HG02763 (cell line): ENCODE results near the gene NR3C2.
"Not testable (repeated sequence)": the region's sequence is repeated elsewhere in the genome, so short reads cannot be mapped to it uniquely, and the experiment has no call there.

Experiments
- ATAC-seq: cut with Tn5 transposase; IDR thresholded peaks from one replicate; pipeline ENCODE4 v1.9.1; 2021; ENCODE audit warnings: mild to moderate bottlenecking, moderate library complexity; ENCODE audit not compliant: unreplicated experiment

Gene NR3C2

DNA sequence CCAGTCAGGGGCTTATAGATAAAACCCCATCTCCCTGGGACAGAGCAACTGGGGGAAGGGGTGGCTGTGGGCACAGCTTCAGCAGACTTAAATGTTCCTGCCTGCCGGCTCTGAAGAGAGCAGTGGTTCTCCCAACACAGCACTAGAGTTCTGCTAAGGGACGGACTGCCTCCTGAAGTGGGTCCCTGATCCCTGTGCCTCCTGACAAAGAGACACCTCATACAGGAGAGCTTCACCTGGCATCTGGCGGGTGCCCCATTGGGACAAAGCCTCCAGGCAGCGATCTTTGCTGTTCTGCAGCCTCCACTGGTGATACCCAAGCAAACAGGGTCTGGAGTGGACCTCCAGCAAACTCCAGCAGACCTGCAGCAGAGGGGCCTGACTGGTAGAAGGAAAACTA, 359.1 kb downstream of the NR3C2 start:
- ATAC-seq: not testable (repeated sequence)

DNA sequence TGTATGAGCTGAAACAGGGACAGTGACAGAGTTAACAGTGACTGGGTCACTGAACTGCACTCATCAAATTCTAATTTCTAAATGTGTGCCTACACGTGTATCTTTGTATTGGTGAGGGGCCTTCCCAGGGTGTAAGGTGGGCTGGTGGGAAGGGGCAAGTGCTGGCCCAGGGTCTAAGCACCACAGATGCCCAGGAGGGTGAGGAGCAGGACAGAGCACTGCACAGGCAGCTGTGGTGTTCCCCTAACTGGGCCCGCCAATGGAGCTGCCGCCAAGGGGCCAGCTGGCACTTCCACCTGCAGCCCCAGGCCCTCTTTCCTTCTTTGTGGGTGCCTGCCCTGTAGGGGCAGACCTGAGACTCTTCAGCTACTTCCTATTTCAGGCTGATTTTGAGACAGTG, 360.5 kb downstream of the NR3C2 start:
- ATAC-seq: no peak

DNA sequence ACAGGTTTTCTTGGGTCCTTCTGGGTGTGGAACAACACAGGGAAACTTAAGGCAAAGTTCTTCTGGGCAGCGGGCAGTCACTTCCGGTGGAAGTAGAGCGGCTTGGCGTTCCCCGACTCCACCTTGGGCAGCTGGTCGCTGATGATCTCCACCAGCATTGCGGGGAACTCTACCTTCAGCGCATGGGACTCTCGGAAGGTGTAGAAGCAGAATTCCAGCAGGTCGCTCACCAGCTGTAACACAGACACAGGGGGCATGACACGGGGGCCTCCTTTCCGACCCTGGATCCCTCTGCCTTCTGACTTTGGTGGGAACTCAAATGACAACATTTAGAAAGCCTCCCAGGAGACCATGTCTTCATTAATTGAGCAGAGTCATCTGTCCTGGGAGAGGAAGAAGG, 360.9 kb downstream of the NR3C2 start:
- ATAC-seq: no peak

DNA sequence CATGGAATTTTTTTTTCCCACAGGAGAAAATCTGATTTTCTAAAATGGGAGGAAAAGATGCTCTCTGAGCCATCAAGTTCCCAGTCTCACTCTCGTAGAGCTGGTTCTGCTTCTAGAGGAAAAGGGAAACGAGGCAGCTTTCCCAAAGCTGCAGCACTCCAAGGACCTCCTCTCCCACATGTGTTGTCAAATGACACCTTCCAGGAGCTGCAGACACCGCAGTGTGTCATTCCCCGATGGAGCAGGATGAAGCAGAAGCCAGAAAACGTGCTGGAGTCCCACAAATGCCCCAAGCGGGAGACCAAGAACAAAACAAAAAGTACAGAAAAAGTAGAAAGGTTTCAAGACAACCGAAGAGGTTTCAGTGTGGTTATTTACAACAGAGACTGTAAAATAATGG, 362.3 kb downstream of the NR3C2 start:
- no peak for ATAC-seq

- no peak for ATAC-seq
These were observed 364.2 kb downstream of the NR3C2 start for GRCh38 chr4:148078061-148078460.

DNA sequence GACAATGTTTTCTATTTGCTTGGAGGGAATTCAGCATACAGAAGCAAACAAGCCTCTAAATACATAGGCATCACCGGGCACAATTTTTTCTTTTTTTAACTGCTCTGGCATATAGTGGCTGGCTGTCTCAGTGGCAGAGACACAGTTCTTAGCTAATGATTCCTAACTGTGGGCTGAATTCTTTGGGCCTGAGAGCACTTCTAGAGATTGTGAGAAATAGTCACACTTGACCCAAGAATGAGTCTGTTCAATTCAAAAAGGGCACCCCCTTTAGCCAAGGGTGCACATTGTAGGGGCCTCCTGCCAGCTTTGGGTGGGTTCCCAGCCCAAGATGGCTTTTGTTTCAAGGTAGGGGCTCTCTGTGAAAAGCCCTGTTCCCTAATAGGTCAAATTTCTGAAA, 364.6 kb downstream of the NR3C2 start:
- no peak for ATAC-seq

GRCh38 chr4:148076964-148077363, 365.2 kb downstream of the NR3C2 start:
- ATAC-seq: no peak

GRCh38 chr4:148075438-148075837, 366.8 kb downstream of the NR3C2 start:
- ATAC-seq: no peak

DNA sequence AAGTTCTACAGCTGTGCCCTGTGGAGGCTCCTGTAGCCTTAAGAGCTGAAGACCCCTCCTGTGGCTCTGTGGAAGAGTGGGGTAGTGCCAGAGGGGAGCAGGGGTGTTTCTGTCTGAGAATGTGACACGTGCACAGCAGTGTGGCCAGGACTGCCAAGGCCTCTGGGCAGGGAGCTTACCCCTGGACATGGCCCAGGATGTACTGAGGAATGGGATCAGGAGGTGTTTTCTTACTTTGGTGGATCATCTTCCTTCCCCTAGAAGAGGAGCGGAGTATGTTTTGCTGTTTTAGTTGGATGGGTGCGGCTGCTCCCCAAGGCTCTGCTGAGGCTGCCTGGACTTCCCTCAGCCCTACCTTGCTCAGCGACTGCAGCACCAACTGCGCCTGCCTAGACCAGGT, 367.8 kb downstream of the NR3C2 start:
- ATAC-seq: no peak

GRCh38 chr4:148073349-148073748, 368.9 kb downstream of the NR3C2 start:
- no peak for ATAC-seq

DNA sequence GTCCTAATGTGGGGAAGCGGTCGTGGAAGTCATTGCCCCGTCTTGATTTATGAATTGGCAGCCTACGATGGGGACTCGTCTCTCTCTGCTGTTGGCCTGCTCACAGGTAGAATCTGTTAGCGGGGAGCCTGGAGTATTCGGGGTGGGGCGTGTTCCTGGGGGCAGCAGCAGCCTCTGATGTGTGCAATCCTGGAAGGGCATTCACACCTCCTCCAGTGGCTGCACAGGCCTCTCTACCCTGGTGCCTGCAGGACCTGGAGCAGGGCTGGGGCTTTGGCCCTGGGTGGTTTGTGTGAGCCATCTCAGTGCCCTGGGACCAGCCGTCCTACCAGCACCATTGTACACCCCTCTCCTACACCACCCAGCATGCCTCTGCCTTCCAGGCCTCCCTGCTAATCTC, 369.4 kb downstream of the NR3C2 start:
- no peak for ATAC-seq

GRCh38 chr4:148071009-148071408, 371.2 kb downstream of the NR3C2 start:
- no peak for ATAC-seq

DNA sequence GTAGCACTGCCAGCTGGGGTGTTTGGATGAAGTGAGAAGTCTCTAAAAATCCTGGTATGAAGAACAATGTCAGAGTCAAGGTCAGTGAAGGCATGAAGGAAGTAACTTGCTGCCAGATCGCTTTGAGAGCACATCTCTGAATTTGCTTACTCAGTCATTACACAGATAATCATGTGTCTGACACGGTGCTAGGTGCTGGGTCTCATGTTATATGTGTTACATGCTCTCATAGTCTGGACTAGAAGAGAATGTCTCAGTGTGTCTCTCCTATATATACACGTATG, 372.4 kb downstream of the NR3C2 start:
- no peak for ATAC-seq

GRCh38 chr4:148069086-148069894, 372.9 kb downstream of the NR3C2 start:
- no peak for ATAC-seq

DNA sequence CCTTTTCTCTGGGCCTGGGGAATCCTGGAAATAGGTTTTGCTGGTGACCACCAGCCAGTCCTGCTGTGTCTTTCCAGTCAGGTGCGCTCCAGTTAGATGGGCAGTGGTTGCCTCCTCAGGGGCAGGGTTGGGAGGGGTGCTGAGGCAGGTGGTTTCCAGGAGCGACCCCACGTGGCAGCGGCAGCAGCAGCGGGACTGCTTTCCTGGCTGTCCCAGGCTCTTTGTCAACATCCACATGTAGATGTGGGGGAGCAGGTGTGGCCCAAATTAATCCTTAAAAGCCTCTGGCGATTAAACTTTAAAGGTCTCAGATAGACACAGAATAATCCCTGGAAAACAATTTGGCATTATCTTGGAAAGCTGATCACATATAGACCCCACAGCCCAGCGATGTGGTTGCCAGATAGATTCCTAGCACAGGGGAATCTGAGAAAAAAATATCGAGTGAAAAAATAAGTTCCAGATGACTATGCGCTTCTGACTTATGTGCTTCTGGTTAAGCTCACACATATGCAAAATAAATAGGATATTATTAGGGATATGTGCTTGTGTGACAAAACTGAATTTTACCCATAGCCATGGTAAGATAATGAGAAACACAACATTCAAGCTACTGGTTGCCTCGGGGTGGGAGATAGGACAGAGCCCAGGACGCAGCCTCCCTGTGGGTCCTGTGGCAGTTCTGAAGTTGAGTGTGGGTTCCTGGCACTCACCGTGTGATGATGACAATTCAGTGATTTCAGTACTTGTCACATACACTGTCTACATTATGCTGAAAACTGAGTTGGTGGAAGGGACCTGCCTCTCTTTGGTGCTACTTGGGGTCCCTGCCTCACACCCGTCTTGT, 373.9 kb downstream of the NR3C2 start:
- ATAC-seq: no peak

DNA sequence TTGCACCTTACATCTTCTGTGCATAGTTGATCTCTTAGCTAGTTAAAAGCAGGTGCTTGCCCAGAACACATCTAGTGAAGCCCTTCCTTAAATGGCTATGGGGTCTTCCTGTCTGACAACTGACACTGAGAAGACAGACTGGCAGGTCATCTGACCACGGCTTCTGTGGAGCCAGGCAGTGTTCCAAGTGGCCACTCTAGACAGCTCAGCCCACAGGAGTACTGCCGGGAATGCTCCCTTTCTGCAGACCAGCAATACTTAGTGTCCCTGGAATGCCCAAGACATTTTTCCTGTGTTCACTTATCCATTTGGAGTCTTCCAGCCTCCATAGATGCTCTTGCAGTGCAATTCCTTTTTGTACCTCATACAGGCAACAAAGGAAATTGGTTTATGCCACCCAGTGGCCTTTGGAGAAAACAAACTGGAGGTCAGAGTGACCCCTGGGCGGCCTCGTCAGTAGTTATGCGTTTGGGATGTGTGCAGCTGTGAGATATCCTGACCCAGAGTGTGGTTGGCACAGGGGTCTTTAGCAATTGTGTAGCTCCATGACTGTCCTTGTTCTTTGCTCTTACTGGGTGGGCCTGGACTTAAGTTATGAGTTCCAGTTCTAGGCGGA, 374.8 kb downstream of the NR3C2 start:
- ATAC-seq: no peak

DNA sequence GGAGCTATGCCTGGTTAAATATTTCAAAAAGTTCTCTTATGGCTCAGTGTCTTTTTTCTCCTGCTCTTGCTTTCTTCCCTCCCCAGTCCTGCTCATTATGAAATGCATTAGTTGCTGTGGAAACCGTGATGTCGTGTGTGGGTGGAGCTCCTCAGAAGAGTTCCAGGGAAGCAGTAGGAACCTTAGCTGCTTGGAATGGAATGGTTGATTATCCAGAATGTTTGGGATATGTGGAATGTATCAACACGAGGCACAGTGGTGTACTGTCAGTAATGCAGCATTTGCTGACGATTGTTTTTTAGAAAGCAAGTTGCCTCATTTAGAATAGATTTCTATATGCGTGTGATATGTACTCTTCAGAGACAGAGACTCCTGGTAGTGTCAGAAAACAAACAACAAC, 377.1 kb downstream of the NR3C2 start:
- ATAC-seq: no peak

DNA sequence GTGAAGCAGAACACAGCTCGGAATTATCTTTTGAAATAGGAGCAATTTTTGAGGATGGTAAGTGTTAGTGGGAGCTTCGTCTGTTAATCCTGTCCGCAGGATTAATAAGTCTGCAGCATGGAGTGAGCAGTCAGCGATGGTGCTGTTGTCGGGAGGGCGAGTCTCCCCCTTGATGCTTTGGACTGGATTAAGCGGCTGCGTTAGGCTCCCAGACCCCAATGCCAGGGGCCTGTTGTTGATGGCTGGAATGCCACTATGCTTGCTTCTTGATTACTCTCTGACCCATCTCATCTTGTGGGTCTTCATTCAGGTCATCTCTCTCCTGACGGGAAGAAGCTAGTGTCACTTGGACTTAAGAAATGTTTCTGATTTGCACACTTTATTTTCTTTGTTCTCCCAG, 377.8 kb downstream of the NR3C2 start:
- ATAC-seq: no peak

DNA sequence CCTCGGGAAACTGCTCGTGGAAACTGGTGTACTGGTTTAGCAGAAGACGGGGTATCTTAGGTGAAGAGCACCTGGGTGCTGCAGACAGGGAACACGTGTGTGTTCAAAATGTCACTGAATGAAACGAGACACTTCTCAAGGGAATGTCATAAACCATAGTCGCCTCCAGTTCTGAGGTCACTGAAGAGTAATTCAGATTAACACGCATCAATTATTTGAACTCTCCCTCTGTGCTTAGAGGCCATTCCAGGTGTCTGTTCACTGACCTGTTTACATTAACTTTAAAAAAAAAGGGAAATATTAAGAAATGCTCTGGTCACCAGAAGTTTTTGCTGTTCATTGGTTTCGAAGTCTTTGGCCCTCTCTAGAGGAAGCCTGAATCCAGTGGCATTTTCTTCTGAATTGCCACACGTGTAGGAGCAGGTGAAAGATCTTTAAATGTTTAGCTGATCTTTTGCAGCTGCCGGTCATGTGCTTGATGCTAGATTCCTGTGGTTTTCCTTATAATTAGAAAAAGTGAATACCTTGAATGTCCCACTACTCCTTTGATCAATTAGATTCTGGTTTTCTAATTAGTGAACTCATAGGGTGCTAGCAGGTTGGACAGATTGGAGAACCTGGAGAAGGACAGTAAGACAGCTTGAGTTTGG, 379.8 kb downstream of the NR3C2 start:
- ATAC-seq: no peak

- ATAC-seq: no peak
These were observed 380.4 kb downstream of the NR3C2 start for GRCh38 chr4:148061795-148062194.

- no peak for ATAC-seq
These were observed 381.1 kb downstream of the NR3C2 start for GRCh38 chr4:148061141-148061481.
